HG02588 (cell line): ENCODE measurements around the gene ZNF722.
"Not testable (repeated sequence)": the region's sequence is repeated elsewhere in the genome, so short reads cannot be mapped to it uniquely, and the experiment has no call there.

ENCODE experiments used
- ATAC-seq: cut with Tn5 transposase; IDR thresholded peaks from one replicate; pipeline ENCODE4 v1.9.1; 2021; ENCODE audit warnings: mild to moderate bottlenecking, moderate library complexity; ENCODE audit not compliant: unreplicated experiment

Gene ZNF722

GRCh38 chr7:63998549-63998948 lies at the start of gene ZNF722:
Gene ZNF722 (plus strand): TSS chr7:63998849. CDS start chr7:63998962, 113 bp downstream.
- ATAC-seq: no peak

- ATAC-seq: no peak
These were observed 45.5 kb upstream of the ZNF722 start for GRCh38 chr7:63953181-63953580.

GRCh38 chr7:63968629-63969028 lies 30.0 kb upstream of the ZNF722 start:
- no peak for ATAC-seq

GRCh38 chr7:64015496-64015895 lies 16.8 kb downstream of the ZNF722 start:
- not testable (repeated sequence) for ATAC-seq

GRCh38 chr7:64035388-64035787 lies 36.7 kb downstream of the ZNF722 start:
- no peak for ATAC-seq

- no peak for ATAC-seq
These were observed 38.4 kb downstream of the ZNF722 start for GRCh38 chr7:64037095-64037494.

- no peak for ATAC-seq
These were observed 46.8 kb downstream of the ZNF722 start, which contains the start of gene ZNF727 for GRCh38 chr7:64045301-64046040. Gene ZNF727 (plus strand): TSS chr7:64045434. CDS start chr7:64045622, 188 bp downstream.

GRCh38 chr7:64046041-64046389 lies 47.4 kb downstream of the ZNF722 start:
- ATAC-seq: no peak
